Measurements from ENCODE around the gene DRD1. TPM values are rescaled to one million over a fixed set of nuclear protein-coding genes. Genes with fewer than 3 reads are reported as not detected.

Gene DRD1
- total and polyA plus RNA-seq, 2 experiments from 2014 or later = 0.11 to 0.14 TPM

- Histone ChIP-seq H3K4me1 (ENCODE audit: insufficient read depth) (no peaks in the 10 kb centered on the region), H2AFZ (no peak overlapping the region), H3K36me3 (ENCODE audit: insufficient read depth) (peaks cover 39% of the 10 kb centered on the region), H3K9me2 (ENCODE audit: insufficient read depth) (no peaks in the 10 kb centered on the region), H3K79me2 (replicated peaks; ENCODE audit: insufficient read depth) (peaks cover 41% of the 10 kb centered on the region), H3K27me3 (ENCODE audit: insufficient read depth) (no peaks in the 10 kb centered on the region), H3K4me3 (no peak overlapping the region), H4K20me1 (replicated peaks; ENCODE audit: insufficient read depth) (peaks cover 27% of the 10 kb centered on the region), H3K4me2 (no peak overlapping the region), H3F3A (replicated peaks; ENCODE audit: low read depth) (no peaks in the 10 kb centered on the region), H3K27ac (ENCODE audit: low read depth) (no peak overlapping the region)
- TF ChIP-seq ZNF331 (CRISPR knock-in tag; IDR thresholded peaks at IDR 0.05; ENCODE audit: low read depth) (no peak), EZH2phosphoT487 (IDR thresholded peaks at IDR 0.05; ENCODE audit: unreplicated experiment) (no peak), POLR2AphosphoS5 (IDR thresholded peaks at IDR 0.05; ENCODE audit: low read depth) (no peak), ZNF114 (CRISPR knock-in tag; IDR thresholded peaks at IDR 0.05) (no peak), ZNF462 (CRISPR knock-in tag; IDR thresholded peaks at IDR 0.05) (no peak), EZH2 (IDR thresholded peaks at IDR 0.05; ENCODE audit: low read depth, unreplicated experiment) (no peak), ETS1 (IDR thresholded peaks at IDR 0.05) (no peak), JUNB (IDR thresholded peaks at IDR 0.05; ENCODE audit: unreplicated experiment) (no peak), CREB1 (CRISPR knock-in tag; IDR thresholded peaks at IDR 0.05; ENCODE audit: low read depth) (no peak), CTCF (conservative IDR thresholded peaks at IDR 0.05; ENCODE audit: low read depth in 2 of 2) (no peak)
- H3K4me3 Mint-ChIP-seq = no peak overlapping the region
- no peak for DNase-seq (ENCODE audit: low spot score)
- H3K4me1 Mint-ChIP-seq = peaks cover 4% of the 10 kb centered on the region; the same call in 1 of the 3 replicates
- H3K36me3 Mint-ChIP-seq (ENCODE audit: low read depth) = peaks cover 51% of the 10 kb centered on the region
- no peaks in the 10 kb centered on the region for H3K27me3 Mint-ChIP-seq (ENCODE audit: insufficient read depth, low read depth, poor library complexity)
- no peak for ATAC-seq
- no peaks in the 10 kb centered on the region; the same call in 2 of the 3 replicates for H3K9me3 Mint-ChIP-seq
- H3K27ac Mint-ChIP-seq = no peak overlapping the region
Observed at GRCh38 chr5:175493726-175494125, 49.7 kb upstream of the DRD1 start.
